ENCODE data around the gene PI16.

PI16 gene

GRCh38 chr6:36958775-36959554 is 4.4 kb downstream of the PI16 start:
- DNase-seq = no peak

- no peak for DNase-seq
Observed at GRCh38 chr6:36959555-36960250, 5.2 kb downstream of the PI16 start.

- DNase-seq = no peak
Observed at GRCh38 chr6:36961441-36962435, 7.2 kb downstream of the PI16 start.

- no peak for DNase-seq
Observed at GRCh38 chr6:36962874-36963273, 8.3 kb downstream of the PI16 start.

- no peak for DNase-seq
Observed at GRCh38 chr6:36963451-36964290, 9.1 kb downstream of the PI16 start.

GRCh38 chr6:36964349-36964748 is 9.8 kb downstream of the PI16 start:
- DNase-seq = no peak

GRCh38 chr6:36964908-36965307 is 10.4 kb downstream of the PI16 start:
- DNase-seq = no peak

- no peak for DNase-seq
Observed at GRCh38 chr6:36967301-36967700, 12.8 kb downstream of the PI16 start.

- DNase-seq = no peak
Observed at GRCh38 chr6:36967757-36968156, 13.2 kb downstream of the PI16 start.

GRCh38 chr6:36968266-36968977 is 13.9 kb downstream of the PI16 start:
- no peak for DNase-seq

- DNase-seq = no peak
Observed at GRCh38 chr6:36969240-36969691, 14.7 kb downstream of the PI16 start.

GRCh38 chr6:36969988-36970891 is 15.7 kb downstream of the PI16 start:
- no peak for DNase-seq

GRCh38 chr6:36970892-36971842 is 16.6 kb downstream of the PI16 start:
- DNase-seq = no peak

GRCh38 chr6:36971921-36972673 is 17.6 kb downstream of the PI16 start:
- DNase-seq = no peak

GRCh38 chr6:36973190-36973589 is 18.7 kb downstream of the PI16 start:
- DNase-seq = no peak

- DNase-seq = no peak
Observed at GRCh38 chr6:36973647-36974046, 19.1 kb downstream of the PI16 start.

- DNase-seq = no peak
Observed at GRCh38 chr6:36975231-36976006, 20.9 kb downstream of the PI16 start.

- no peak for DNase-seq
Observed at GRCh38 chr6:36976007-36976264, 21.4 kb downstream of the PI16 start.

Data from HCEC 1CT (cell line).